RPMI8226 (cell line): ENCODE measurements around the gene MMP25.

Source experiments
- DNase-seq: peaks from one replicate; pipeline ENCODE4 v3.0.0-alpha.2; 2015

MMP25 gene

GRCh38 chr16:3017794-3018506 is 28.4 kb upstream of the MMP25 start, which contains the start of gene CLDN6:
TSS of gene CLDN6 (minus strand) at chr16:3018183. CDS start at chr16:3016021, 2,162 bp downstream.
- DNase-seq = peak; percentile 80

GRCh38 chr16:3019594-3020246 is 26.6 kb upstream of the MMP25 start:
- no peak for DNase-seq

DNA sequence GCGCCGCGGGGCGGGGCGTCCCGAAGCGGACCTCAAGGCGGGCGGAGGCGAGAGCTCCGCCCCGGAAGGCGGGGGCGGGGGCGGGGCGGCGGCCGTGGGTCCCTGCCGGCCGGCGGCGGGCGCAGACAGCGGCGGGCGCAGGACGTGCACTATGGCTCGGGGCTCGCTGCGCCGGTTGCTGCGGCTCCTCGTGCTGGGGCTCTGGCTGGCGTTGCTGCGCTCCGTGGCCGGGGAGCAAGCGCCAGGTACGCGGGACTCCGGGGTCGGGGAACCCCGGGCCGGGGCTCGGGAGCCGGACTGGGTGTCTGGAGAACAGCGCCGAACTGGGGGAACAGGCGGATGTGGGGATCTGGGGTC is 26.1 kb upstream of the MMP25 start, which contains the start of gene TNFRSF12A:
TSS of gene TNFRSF12A (plus strand) at position 122 of the 357 bp plus-strand sequence. CDS start at position 152, 30 bp downstream.
- DNase-seq = peak; percentile 94

- peak; percentile 74 for DNase-seq
Observed at GRCh38 chr16:3020604-3021448, 25.5 kb upstream of the MMP25 start.

- DNase-seq = peak; percentile 88
Observed at GRCh38 chr16:3021449-3022207, 24.7 kb upstream of the MMP25 start.

GRCh38 chr16:3022208-3022683 is 24.1 kb upstream of the MMP25 start:
- DNase-seq = peak; percentile 47

GRCh38 chr16:3022684-3023414 is 23.5 kb upstream of the MMP25 start:
- DNase-seq = peak; percentile 12

DNA sequence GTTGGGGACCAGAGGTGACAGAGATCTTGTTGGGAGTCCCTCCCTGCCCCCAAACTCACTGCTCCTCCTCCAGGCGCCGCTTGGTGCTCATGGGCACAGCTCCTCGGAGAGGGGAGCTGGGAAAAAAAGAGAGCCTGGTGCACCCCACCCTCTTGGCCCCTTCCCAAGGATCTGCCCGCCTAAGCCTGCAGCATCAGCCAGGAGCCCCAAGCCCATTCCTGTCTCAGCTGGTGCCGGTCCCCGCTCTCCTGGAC is 23.0 kb upstream of the MMP25 start:
- peak; percentile 59 for DNase-seq

DNA sequence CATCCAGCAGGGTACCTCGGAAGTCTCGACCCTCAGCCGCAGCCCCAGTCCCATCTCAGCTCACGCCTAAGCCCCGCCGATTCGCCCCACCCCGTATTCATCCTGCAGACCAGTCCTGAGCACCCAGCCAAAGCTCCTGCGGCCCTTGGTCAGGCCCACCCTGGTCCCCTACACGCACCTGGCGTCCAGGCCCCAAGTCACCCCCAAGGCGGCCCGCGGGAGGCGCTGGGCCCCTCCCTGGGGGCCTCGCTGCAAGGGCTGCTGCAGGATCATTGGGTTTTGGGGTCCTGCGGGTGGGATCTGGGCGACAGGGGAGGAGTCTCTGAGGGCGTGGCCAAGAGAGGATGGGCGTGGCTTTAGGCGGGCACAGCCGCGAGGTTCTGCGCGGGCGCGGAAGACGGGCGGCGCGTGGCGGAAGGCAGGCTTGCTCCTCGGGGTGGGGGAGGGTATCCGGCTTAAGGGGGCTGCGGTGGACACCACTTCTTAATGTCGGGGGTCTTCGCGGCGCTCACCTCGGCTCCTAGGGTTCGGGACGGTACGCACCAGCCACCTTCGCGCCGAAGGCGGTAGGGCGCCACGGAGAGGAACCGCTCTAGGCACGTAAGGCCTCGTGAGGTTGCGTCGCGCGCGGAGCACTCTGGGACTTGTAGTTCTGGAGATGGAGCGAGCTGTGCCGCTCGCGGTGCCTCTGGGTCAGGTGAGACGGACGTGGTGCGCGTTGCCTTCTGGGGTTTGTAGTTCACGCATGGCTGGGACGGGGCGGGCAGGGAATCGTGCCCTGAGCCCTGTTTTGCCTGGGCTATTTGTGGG is 22.5 kb upstream of the MMP25 start, which contains the start of the genes HCFC1R1 and THOC6:
TSS of gene HCFC1R1 (minus strand) at position 274 of the 810 bp plus-strand sequence. CDS start at position 273, 1 bp downstream.
TSS of gene THOC6 (plus strand) at position 367 of the 810 bp plus-strand sequence. CDS start at position 659, 292 bp downstream.
- peak; percentile 100 for DNase-seq

DNA sequence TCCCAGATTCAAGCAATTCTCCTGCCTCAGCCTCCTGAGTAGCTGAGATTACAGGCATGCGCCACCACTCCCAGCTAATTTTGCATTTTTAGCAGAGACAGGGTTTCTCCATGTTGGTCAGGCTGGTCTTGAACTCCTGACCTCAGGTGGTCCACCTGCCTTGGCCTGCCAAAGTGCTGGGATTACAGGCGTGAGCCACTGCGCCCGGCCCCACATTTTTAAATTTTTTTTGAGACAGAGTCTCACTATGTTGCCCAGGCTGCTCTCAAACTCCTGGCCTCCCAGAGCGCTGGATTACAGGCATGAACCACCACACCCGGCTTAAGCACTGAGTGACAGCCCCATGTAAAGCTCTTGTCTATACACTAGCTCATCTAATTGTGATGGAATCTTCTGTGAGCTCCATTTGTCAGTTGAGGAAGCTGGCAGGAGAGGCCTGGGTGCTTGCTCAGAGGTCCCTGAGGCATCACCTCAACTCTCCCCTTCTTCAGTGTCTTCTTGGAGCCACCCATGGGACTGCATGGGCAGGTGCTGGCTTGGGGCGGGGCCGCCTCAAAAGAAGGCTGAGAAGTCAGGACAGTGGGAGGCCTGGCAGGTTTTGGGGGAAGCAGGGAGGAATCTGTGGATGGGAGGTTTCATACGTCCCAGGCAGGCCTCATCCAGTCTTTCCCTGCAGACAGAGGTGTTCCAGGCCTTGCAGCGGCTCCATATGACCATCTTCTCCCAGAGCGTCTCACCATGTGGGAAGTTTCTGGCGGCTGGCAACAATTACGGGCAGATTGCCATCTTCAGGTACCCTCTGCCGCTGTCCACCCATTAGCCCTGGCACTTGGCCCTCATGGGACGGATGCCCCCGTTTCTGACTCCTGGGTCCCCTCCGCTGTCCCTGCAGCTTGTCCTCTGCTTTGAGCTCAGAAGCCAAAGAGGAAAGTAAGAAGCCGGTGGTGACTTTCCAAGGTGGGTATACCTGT is 21.0 kb upstream of the MMP25 start:
- DNase-seq = no peak

- no peak for DNase-seq
Observed at GRCh38 chr16:3026003-3026378, 20.4 kb upstream of the MMP25 start.

DNA sequence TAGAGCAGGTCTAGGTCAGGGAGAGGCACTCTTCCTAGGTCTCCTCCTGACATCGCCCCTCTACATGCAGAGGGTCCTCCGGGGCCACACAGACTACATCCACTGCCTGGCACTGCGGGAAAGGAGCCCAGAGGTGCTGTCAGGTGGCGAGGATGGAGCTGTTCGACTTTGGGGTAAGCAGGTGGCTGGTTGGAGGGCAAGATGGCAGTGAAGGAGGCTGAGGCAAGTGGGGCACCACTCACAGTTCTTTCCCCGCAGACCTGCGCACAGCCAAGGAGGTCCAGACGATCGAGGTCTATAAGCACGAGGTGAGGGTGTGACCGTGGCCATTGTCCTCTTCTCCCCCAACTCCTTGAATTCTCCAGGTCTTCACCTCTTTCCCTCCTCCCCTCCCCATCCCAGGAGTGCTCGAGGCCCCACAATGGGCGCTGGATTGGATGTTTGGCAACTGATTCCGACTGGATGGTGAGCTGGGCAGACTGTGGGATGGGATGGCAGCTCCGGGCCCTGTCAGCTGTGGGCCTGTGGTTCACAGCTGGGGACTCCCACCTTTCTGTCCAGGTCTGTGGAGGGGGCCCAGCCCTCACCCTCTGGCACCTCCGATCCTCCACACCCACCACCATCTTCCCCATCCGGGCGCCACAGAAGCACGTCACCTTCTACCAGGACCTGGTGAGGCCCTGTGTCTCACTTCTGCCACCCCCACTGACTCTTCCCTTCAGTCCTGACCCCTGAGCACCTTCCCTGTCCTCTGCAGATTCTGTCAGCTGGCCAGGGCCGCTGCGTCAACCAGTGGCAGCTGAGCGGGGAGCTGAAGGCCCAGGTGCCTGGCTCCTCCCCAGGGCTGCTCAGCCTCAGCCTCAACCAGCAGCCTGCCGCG is 19.5 kb upstream of the MMP25 start:
- DNase-seq = no peak

GRCh38 chr16:3027489-3027795 is 18.9 kb upstream of the MMP25 start:
- DNase-seq = no peak

GRCh38 chr16:3027983-3028715 is 18.2 kb upstream of the MMP25 start:
- DNase-seq = peak; percentile 97

DNA sequence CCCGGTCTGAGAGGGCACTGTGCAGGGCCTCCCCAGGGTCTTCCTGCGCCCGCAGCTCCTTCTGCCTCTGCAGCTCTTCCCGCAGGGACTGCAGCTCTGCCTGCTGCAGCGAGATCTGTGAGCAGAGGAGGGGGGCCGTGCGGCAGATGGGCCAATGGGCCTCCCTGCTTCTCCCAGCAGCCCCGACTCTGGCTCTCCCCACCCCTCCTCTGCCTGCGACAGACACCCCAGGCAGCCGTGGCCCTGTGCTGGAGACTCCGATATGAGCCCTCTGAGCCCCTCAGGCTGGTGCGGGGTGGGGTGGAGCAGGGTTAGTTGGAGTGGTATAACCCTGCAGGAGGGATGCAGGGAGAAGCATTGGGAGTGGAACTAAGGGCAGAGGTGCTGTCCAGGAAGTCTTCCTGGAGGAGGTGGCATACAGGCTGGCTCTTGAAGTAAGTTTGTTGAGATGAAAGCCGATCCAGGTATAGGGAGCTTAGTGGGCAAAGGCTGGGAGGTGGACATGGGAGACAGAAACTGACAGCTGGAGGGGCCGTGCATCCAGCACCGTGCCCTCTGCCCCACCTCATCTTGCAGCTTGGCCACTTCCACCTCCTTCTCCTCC is 17.5 kb upstream of the MMP25 start:
- DNase-seq = no peak

DNA sequence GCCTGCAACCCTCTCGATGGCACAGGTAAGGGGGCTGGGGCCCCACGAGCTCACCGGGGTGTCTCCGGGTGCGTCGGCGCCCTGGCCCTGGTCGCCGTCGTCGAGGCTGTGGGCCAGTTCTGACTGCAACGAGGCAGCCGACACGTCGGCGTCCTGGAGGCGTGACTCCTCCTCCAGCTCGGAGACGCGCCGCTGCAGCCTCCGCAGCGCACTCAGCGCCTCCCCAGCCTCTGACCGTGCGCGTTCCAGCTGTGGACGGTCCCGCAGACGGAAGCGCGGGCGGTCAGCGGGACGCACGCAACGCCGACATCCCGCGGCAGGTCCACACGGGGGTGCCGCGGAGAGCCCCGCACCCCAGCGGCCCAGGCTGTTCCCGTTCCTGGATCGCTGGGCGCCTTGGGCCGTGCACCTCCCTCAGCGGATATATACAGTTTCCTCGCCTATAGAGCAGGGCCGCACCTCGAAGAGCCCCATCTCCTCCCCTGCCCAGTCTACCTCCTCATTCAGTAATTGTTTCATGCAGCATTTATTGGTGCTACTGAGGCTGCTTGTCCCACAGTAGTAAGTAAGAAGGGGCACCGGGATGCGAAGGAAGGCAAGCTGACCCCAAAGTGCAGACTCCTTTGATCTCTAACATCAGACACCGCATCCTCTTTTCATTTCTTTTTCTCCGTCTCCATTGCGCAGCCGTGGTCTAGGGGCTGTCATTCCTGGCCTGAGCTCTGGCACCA is 16.7 kb upstream of the MMP25 start:
- peak; percentile 74 for DNase-seq
